Neural progenitor cell (in vitro differentiated cells): ENCODE measurements around the gene CYP2A7. TPM values are rescaled to one million over a fixed set of nuclear protein-coding genes. Genes with fewer than 3 reads are reported as not detected.
"Not testable (repeated sequence)": the region's sequence is repeated elsewhere in the genome, so short reads cannot be mapped to it uniquely, and the experiment has no call there.

Source experiments
- DNase-seq: peaks from one replicate; pipeline ENCODE4 v3.0.0-alpha.2; 2016; ENCODE audit warnings: low spot score
- H2AFZ ChIP-seq: fragments of 200-600 bp; sonication (generic); replicated peaks from 2 replicates; pipeline ENCODE4 v1.6.1; 2016; ENCODE audit warnings: antibody characterized with exemption
- H3F3A ChIP-seq: fragments of 200-600 bp; sonication (generic); 2 replicates; pipeline ENCODE4 v1.6.1; 2016; ENCODE audit warnings: antibody characterized with exemption, low read depth
- H3K27ac ChIP-seq: fragments of 200-600 bp; sonication (generic); 2 replicates; pipeline ENCODE4 v1.5.1; 2016; ENCODE audit warnings: mild to moderate bottlenecking
- H3K27me3 ChIP-seq: fragments of 200-600 bp; sonication (generic); 2 replicates; pipeline ENCODE4 v1.6.1; 2016; ENCODE audit warnings: mild to moderate bottlenecking, moderate library complexity
- H3K36me3 ChIP-seq: fragments of 200-600 bp; sonication (generic); 2 replicates; pipeline ENCODE4 v1.5.1; 2016
- H3K4me1 ChIP-seq: fragments of 200-600 bp; sonication (generic); 2 replicates; pipeline ENCODE4 v1.6.1; 2016; ENCODE audit warnings: mixed run types
- H3K4me2 ChIP-seq: fragments of 200-600 bp; sonication (generic); 2 replicates; pipeline ENCODE4 v1.6.1; 2016
- H3K4me3 ChIP-seq: fragments of 200-600 bp; sonication (generic); 2 replicates; pipeline ENCODE4 v1.5.1; 2016
- H3K79me2 ChIP-seq: fragments of 200-600 bp; sonication (generic); 2 replicates; pipeline ENCODE4 v1.6.1; 2016; ENCODE audit warnings: low read depth
- H3K9ac ChIP-seq: fragments of 200-600 bp; sonication (generic); 2 replicates; pipeline ENCODE4 v1.6.1; 2016
- H3K9me3 ChIP-seq: fragments of 200-600 bp; sonication (generic); 2 replicates; pipeline ENCODE4 v1.5.1; 2016; ENCODE audit warnings: low read depth
- H4K20me1 ChIP-seq: fragments of 200-600 bp; sonication (generic); 2 replicates; pipeline ENCODE4 v1.6.1; 2016; ENCODE audit warnings: low read depth
- H3K27ac Mint-ChIP-seq: 3 replicates; pipeline ENCODE4 v1.8.0; 2021; ENCODE audit warnings: mixed read lengths
- H3K27me3 Mint-ChIP-seq: 2 replicates; pipeline ENCODE4 v1.8.0; 2022; ENCODE audit warnings: low read depth, mild to moderate bottlenecking, inconsistent platforms, moderate library complexity, mixed read lengths; ENCODE audit not compliant: insufficient read depth
- H3K36me3 Mint-ChIP-seq: 3 replicates; pipeline ENCODE4 v1.8.0; 2021; ENCODE audit warnings: mixed read lengths
- H3K4me1 Mint-ChIP-seq: 3 replicates; pipeline ENCODE4 v1.8.0; 2021; ENCODE audit warnings: mixed read lengths
- H3K4me3 Mint-ChIP-seq: 3 replicates; pipeline ENCODE4 v1.8.0; 2021; ENCODE audit warnings: mild to moderate bottlenecking, moderate library complexity, mixed read lengths
- H3K9me3 Mint-ChIP-seq: 3 replicates; pipeline ENCODE4 v1.8.0; 2020; ENCODE audit warnings: mixed read lengths
- CTCF ChIP-seq: fragments of 200-600 bp; sonication (generic); IDR thresholded peaks from 2 replicates; pipeline ENCODE4 v1.5.1; 2017; ENCODE audit warnings: antibody characterized with exemption, mild to moderate bottlenecking
- EZH2 ChIP-seq: fragments of 200-600 bp; sonication (generic); IDR thresholded peaks from 2 replicates; pipeline ENCODE4 v1.6.1; 2017; ENCODE audit warnings: antibody characterized with exemption, mild to moderate bottlenecking, moderate library complexity
- EZH2phosphoT487 ChIP-seq: fragments of 200-600 bp; sonication (generic); IDR thresholded peaks from 2 replicates; pipeline ENCODE4 v1.6.1; 2017; ENCODE audit warnings: antibody characterized with exemption
- total RNA-seq: library from RNA; depleted of rRNA; stranded (reverse); fragments of >200 nt; gene quantifications from 2 replicates; pipeline ENCODE4 v1.2.3, GENCODE V29; 2015; ENCODE audit warnings: low replicate concordance

Gene CYP2A7
- total RNA-seq, 1 donor from 2014 or later: not detected

GRCh38 chr19:40920300-40921004, 38.4 kb upstream of the CYP2A7 start:
- no peaks in the 10 kb centered on the region for H3K36me3 ChIP-seq
- no peaks in the 10 kb centered on the region for H4K20me1 ChIP-seq
- H3K9me3 ChIP-seq: peaks cover 5% of the 10 kb centered on the region
- no peak overlapping the region for H3K27ac ChIP-seq
- no peak overlapping the region for H3K4me3 Mint-ChIP-seq
- H3K9me3 Mint-ChIP-seq: peaks cover 10% of the 10 kb centered on the region
- H3K4me1 ChIP-seq: peaks cover 7% of the 10 kb centered on the region
- H3K36me3 Mint-ChIP-seq: no peaks in the 10 kb centered on the region
- H3F3A ChIP-seq: no peaks in the 10 kb centered on the region
- TF ChIP-seq EZH2: no peak
- TF ChIP-seq CTCF: no peak
- no peak for TF ChIP-seq EZH2phosphoT487
- no peak overlapping the region for H3K4me2 ChIP-seq
- no peak overlapping the region for H3K9ac ChIP-seq
- peaks cover 7% of the 10 kb centered on the region for H3K27me3 Mint-ChIP-seq
- H3K79me2 ChIP-seq: no peaks in the 10 kb centered on the region
- DNase-seq: no peak
- no peak overlapping the region for H2AFZ ChIP-seq
- no peak overlapping the region for H3K4me3 ChIP-seq
- H3K27me3 ChIP-seq: no peaks in the 10 kb centered on the region
- no peaks in the 10 kb centered on the region for H3K4me1 Mint-ChIP-seq
- no peak overlapping the region for H3K27ac Mint-ChIP-seq

- H3K9me3 Mint-ChIP-seq, H3K27me3 Mint-ChIP-seq, H3K27ac Mint-ChIP-seq, H3K27me3 ChIP-seq, H2AFZ ChIP-seq, H3K27ac ChIP-seq, H3K4me3 Mint-ChIP-seq, H3K4me3 ChIP-seq, H3K9me3 ChIP-seq, H4K20me1 ChIP-seq, H3K36me3 ChIP-seq, H3F3A ChIP-seq, H3K36me3 Mint-ChIP-seq, H3K4me1 Mint-ChIP-seq, DNase-seq, H3K4me1 ChIP-seq, H3K4me2 ChIP-seq, H3K79me2 ChIP-seq, H3K9ac ChIP-seq: not testable (repeated sequence)
Measured at GRCh38 chr19:40919530-40920299, 37.7 kb upstream of the CYP2A7 start.

GRCh38 chr19:40918303-40918702, 36.3 kb upstream of the CYP2A7 start:
- H3K27ac Mint-ChIP-seq, H2AFZ ChIP-seq, H3K27ac ChIP-seq, H3F3A ChIP-seq, H3K4me3 ChIP-seq, H3K4me1 Mint-ChIP-seq, H3K27me3 ChIP-seq, H3K27me3 Mint-ChIP-seq, H4K20me1 ChIP-seq, H3K36me3 ChIP-seq, DNase-seq, H3K9ac ChIP-seq, H3K36me3 Mint-ChIP-seq, H3K4me3 Mint-ChIP-seq, H3K79me2 ChIP-seq, H3K4me2 ChIP-seq, H3K9me3 ChIP-seq, H3K4me1 ChIP-seq: not testable (repeated sequence)
- peaks cover 12% of the 10 kb centered on the region for H3K9me3 Mint-ChIP-seq

- Histone ChIP-seq H3K36me3 (no peaks in the 10 kb centered on the region), H3K4me1 (no peaks in the 10 kb centered on the region), H3K9me3 (no peaks in the 10 kb centered on the region), H3K4me3 (no peak overlapping the region), H3K9ac (no peak overlapping the region), H3K27ac (no peak overlapping the region), H4K20me1 (no peaks in the 10 kb centered on the region), H2AFZ (no peak overlapping the region), H3K4me2 (no peak overlapping the region), H3K27me3 (no peaks in the 10 kb centered on the region), H3K79me2 (no peaks in the 10 kb centered on the region), H3F3A (no peaks in the 10 kb centered on the region)
- DNase-seq: no peak
- no peaks in the 10 kb centered on the region for H3K36me3 Mint-ChIP-seq
- H3K27ac Mint-ChIP-seq: no peak overlapping the region
- H3K9me3 Mint-ChIP-seq: peaks cover 7% of the 10 kb centered on the region
- TF ChIP-seq EZH2 (no peak), EZH2phosphoT487 (no peak), CTCF (no peak)
- peaks cover 4% of the 10 kb centered on the region for H3K27me3 Mint-ChIP-seq
- H3K4me3 Mint-ChIP-seq: no peak overlapping the region
- H3K4me1 Mint-ChIP-seq: no peaks in the 10 kb centered on the region
Measured at GRCh38 chr19:40908976-40909375, 26.9 kb upstream of the CYP2A7 start.
